ENCODE data around the gene PGAP3. TPM values are rescaled to one million over a fixed set of nuclear protein-coding genes. Genes with fewer than 3 reads are reported as not detected.

The PGAP3 gene
- 3.6 and 4.9 TPM in 2 replicates for total RNA-seq

GRCh38 chr17:39687546-39688474, at the start of gene PGAP3:
Gene PGAP3 (minus strand): TSS chr17:39688057. CDS start chr17:39688014, 43 bp downstream.

DNA sequence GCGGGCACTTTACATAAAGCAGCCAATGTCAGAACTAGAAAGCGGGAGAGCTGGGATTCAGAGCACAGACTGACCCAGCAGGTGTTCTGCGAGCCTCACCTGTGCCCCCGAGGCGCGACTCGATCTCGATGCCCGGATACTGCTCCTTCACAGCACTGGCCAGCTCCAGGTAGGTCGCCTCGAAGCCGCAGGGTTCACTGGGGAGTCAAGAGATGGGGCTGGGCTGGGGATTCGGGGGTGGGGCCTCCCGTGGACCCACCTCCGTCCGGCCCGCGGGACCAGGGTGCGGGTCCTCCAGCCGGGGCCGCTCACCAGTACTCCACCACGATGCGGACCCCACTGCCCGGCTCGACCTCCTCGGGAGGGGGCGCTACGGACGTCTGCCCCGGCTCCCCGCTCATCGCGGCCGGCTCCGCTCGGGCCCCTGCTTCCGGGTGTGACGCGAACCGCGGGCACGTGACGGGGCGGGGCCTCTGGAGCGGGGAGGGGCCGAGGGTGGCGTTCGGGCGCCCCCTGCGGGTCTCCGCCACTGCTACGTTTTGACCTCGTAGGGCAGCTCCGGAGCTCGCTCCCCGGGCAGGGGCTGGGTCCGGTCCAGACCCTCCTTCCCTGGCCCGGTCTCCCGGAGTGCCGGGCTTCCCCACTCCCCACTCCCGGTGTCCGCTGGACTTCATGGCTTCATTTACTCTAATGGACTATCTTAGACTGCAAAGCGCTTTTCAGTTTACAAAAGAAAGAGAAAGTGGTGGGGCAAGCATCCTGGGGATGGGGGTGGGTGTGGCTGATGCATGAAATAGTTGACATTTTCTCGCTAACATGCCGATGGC, 42.5 kb upstream of the PGAP3 start, which contains the start of gene MIEN1:
Gene MIEN1, minus strand, starts transcription at position 438 of the 827 bp plus-strand sequence. Its CDS starts 37 bp downstream, at position 401.

GRCh38 chr17:39699818-39700147, 11.9 kb upstream of the PGAP3 start, which contains the start of gene ERBB2:
Gene ERBB2 (plus strand): TSS chr17:39700064. CDS start chr17:39700239, 175 bp downstream.

DNA sequence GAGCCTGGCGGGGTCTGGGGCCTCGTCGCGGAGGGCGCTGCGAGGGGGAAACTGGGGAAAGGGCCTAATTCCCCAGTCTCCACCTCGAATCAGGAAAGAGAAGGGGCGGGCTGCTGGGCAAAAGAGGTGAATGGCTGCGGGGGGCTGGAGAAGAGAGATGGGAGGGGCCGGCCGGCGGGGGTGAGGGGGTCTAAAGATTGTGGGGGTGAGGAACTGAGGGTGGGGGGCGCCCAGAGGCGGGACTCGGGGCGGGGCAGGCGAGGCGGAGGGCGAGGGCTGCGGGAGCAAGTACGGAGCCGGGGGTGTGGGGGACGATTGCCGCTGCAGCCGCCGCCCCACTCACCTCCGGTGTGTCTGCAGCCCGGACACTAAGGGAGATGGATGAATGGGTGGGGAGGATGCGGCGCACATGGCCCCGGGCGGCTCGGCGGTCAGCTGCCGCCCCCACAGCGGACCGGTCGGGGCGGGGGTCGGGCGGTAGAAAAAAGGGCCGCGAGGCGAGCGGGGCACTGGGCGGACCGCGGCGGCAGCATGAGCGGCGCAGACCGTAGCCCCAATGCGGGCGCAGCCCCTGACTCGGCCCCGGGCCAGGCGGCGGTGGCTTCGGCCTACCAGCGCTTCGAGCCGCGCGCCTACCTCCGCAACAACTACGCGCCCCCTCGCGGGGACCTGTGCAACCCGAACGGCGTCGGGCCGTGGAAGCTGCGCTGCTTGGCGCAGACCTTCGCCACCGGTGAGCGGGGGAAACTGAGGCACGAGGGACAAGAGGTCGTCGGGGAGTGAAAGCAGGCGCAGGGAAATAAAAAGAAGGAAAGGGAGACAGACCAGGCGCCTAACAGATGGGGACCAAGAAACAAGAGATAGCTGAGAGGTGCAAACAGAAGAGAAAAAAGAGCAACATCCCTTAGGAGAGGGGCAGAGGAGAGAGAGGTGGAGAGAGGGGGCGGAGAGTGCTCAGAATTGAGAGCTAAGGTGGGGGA, 19.6 kb downstream of the PGAP3 start, which contains the start of gene PNMT:
Gene PNMT, plus strand, starts transcription at position 509 of the 980 bp plus-strand sequence. Its CDS starts 23 bp downstream, at position 532.

GRCh38 chr17:39664581-39665561, 23.0 kb downstream of the PGAP3 start, which contains the start of gene TCAP:
Gene TCAP (plus strand): TSS chr17:39665349. CDS start chr17:39665360, 11 bp downstream.

GRCh38 chr17:39636927-39637736, 50.7 kb downstream of the PGAP3 start, which contains the start of gene STARD3:
Gene STARD3 (plus strand): TSS chr17:39637144. CDS start chr17:39653532, 16,388 bp downstream.

GRCh38 chr17:39626171-39627046, 61.4 kb downstream of the PGAP3 start, which contains the start of gene PPP1R1B:
Gene PPP1R1B (plus strand): TSS chr17:39626952. CDS start chr17:39627393, 441 bp downstream.

Small RNA genes within 50 kb of the gene (small RNA-seq; reads per million reads assigned to genes)
- not detected for gene MIR4728

Other genes starting within 250 kb of the PGAP3 start
- 32.3 and 37.6 TPM in 2 replicates for gene MED1, start 236.8 kb downstream of the PGAP3 start, total RNA-seq
- gene CDK12, start 226.6 kb downstream of the PGAP3 start, total RNA-seq, result 49.3 and 51.2 TPM in 2 replicates
- gene NEUROD2, start 80.1 kb downstream of the PGAP3 start, total RNA-seq, result not detected in 2 replicates
- gene PPP1R1B, start 61.1 kb downstream of the PGAP3 start, total RNA-seq, result not detected in 2 replicates
- gene STARD3, start 50.9 kb downstream of the PGAP3 start, total RNA-seq, result 31.7 and 45.7 TPM in 2 replicates
- gene TCAP, start 22.7 kb downstream of the PGAP3 start, total RNA-seq, result 0.65 and 0.67 TPM in 2 replicates
- gene PNMT, start 19.6 kb downstream of the PGAP3 start, total RNA-seq, result not detected in 2 replicates
- 2.8 and 5.6 TPM in 2 replicates for gene ERBB2, start 12.0 kb upstream of the PGAP3 start, total RNA-seq
- gene MIEN1, start 42.5 kb upstream of the PGAP3 start, total RNA-seq, result 19.9 and 20.3 TPM in 2 replicates
- not detected in 2 replicates for gene GRB7, start 49.9 kb upstream of the PGAP3 start, total RNA-seq
- not detected in 2 replicates for gene IKZF3, start 176.3 kb upstream of the PGAP3 start, total RNA-seq
- not detected in 2 replicates for gene ZPBP2, start 180.1 kb upstream of the PGAP3 start, total RNA-seq
- 3.9 and 4.9 TPM in 2 replicates for gene GSDMB, start 230.6 kb upstream of the PGAP3 start, total RNA-seq
- 20.9 and 34.9 TPM in 2 replicates for gene ORMDL3, start 239.5 kb upstream of the PGAP3 start, total RNA-seq
- gene LRRC3C, start 239.7 kb upstream of the PGAP3 start, total RNA-seq, result not detected in 2 replicates

Measured in vein endothelial cell (primary cell).